ENCODE data around the gene SERPINB8.
"Not testable (repeated sequence)": the region's sequence is repeated elsewhere in the genome, so short reads cannot be mapped to it uniquely, and the experiment has no call there.

Gene SERPINB8

GRCh38 chr18:63969942-63970808 lies at the start of gene SERPINB8:
Gene SERPINB8, plus strand, starts transcription at chr18:63970081. Its CDS starts 8,228 bp downstream, at chr18:63978309.
- peak; percentile 8 for DNase-seq

- DNase-seq, result no peak
These were observed 47.8 kb upstream of the SERPINB8 start for GRCh38 chr18:63922049-63922448.

- DNase-seq, result no peak
These were observed 45.3 kb upstream of the SERPINB8 start for GRCh38 chr18:63924551-63924950.

- DNase-seq, result no peak
These were observed 41.5 kb upstream of the SERPINB8 start for GRCh38 chr18:63928331-63928730.

- not testable (repeated sequence) for DNase-seq
These were observed 40.5 kb upstream of the SERPINB8 start for GRCh38 chr18:63929369-63929768.

GRCh38 chr18:63930773-63931354 lies 39.0 kb upstream of the SERPINB8 start:
- DNase-seq, result no peak

- peak; percentile 22 for DNase-seq
These were observed 33.5 kb upstream of the SERPINB8 start for GRCh38 chr18:63936156-63936931.

- DNase-seq, result no peak
These were observed 32.9 kb upstream of the SERPINB8 start for GRCh38 chr18:63936932-63937393.

- DNase-seq, result no peak
These were observed 29.9 kb upstream of the SERPINB8 start for GRCh38 chr18:63940008-63940407.

GRCh38 chr18:63940543-63941050 lies 29.3 kb upstream of the SERPINB8 start:
- DNase-seq, result not testable (repeated sequence)

GRCh38 chr18:63947051-63947790 lies 22.7 kb upstream of the SERPINB8 start:
- no peak for DNase-seq

GRCh38 chr18:63949068-63949737 lies 20.7 kb upstream of the SERPINB8 start, which contains the start of gene HMSD:
Gene HMSD, plus strand, starts transcription at chr18:63949301. Its CDS starts 4,155 bp downstream, at chr18:63953456.
- no peak for DNase-seq

- no peak for DNase-seq
These were observed 18.6 kb upstream of the SERPINB8 start for GRCh38 chr18:63951302-63951705.

- no peak for DNase-seq
These were observed 16.1 kb upstream of the SERPINB8 start for GRCh38 chr18:63953811-63954210.

GRCh38 chr18:63956755-63957154 lies 13.1 kb upstream of the SERPINB8 start:
- no peak for DNase-seq

- DNase-seq, result no peak
These were observed 9.0 kb upstream of the SERPINB8 start for GRCh38 chr18:63960891-63961290.

GRCh38 chr18:63961435-63961980 lies 8.4 kb upstream of the SERPINB8 start:
- DNase-seq, result no peak

GRCh38 chr18:63962137-63962536 lies 7.7 kb upstream of the SERPINB8 start:
- no peak for DNase-seq

- DNase-seq, result peak; percentile 18
These were observed 6.1 kb upstream of the SERPINB8 start for GRCh38 chr18:63963615-63964256.

GRCh38 chr18:63964908-63965307 lies 5.0 kb upstream of the SERPINB8 start:
- DNase-seq, result no peak

Data from KG1 (cell line).